K562 (cell line): ENCODE results near the gene PLEK2.

Source experiments
- CBX5 ChIP-seq: IDR thresholded peaks from 2 replicates; pipeline ENCODE4 v1.6.1; 2014; ENCODE audit warnings: low read depth, borderline replicate concordance
- EP300 ChIP-seq: IDR thresholded peaks from 2 replicates; pipeline ENCODE4 v1.6.1; 2012; ENCODE audit warnings: low read length, improper control_type of control experiment
- EZH2 ChIP-seq: IDR thresholded peaks from 2 replicates; pipeline ENCODE4 v1.6.1; 2012; ENCODE audit warnings: low read depth, mild to moderate bottlenecking, inconsistent platforms, low read length, borderline replicate concordance
- HDAC3 ChIP-seq: fragments of 450-650 bp; IDR thresholded peaks from 2 replicates; pipeline ENCODE4 v1.6.1; 2018; ENCODE audit warnings: borderline replicate concordance, mild to moderate bottlenecking, moderate library complexity; ENCODE audit not compliant: partially characterized antibody
- PHB ChIP-seq: fragments of 250-450 bp; sonication (Bioruptor Pico); IDR thresholded peaks from 2 replicates; pipeline ENCODE4 v1.5.0; 2021
- POLR2AphosphoS2 ChIP-seq: IDR thresholded peaks from 2 replicates; pipeline ENCODE4 v1.6.1; 2012; ENCODE audit warnings: low read length, improper control_type of control experiment
- POLR3A ChIP-seq: IDR thresholded peaks from 2 replicates; pipeline ENCODE4 v1.6.1; 2011; ENCODE audit warnings: borderline replicate concordance, mild to moderate bottlenecking, moderate library complexity; ENCODE audit not compliant: insufficient read length, insufficient read depth; ENCODE audit errors: extremely low read depth
- RBM22 ChIP-seq: fragments of 200-400 bp; formaldehyde crosslinking; IDR thresholded peaks from 2 replicates; pipeline ENCODE4 v1.6.1; 2018; ENCODE audit warnings: low read length, low read depth; ENCODE audit not compliant: poor library complexity, severe bottlenecking
- SMAD1 ChIP-seq: fragments of 150-350 bp; IDR thresholded peaks from 2 replicates; pipeline ENCODE4 v1.6.1; 2014; ENCODE audit warnings: low read length, low read depth; ENCODE audit not compliant: partially characterized antibody
- SMC3 ChIP-seq: conservative IDR thresholded peaks from 2 replicates; pipeline ENCODE4 v1.6.1; 2011; ENCODE audit warnings: low read depth, low read length, improper control_type of control experiment; ENCODE audit not compliant: insufficient read depth
- TAF1 ChIP-seq: IDR thresholded peaks from 2 replicates; pipeline ENCODE4 v1.6.1; 2011; ENCODE audit warnings: mild to moderate bottlenecking, low read length, moderate library complexity; ENCODE audit not compliant: insufficient read depth, control insufficient read depth, severe bottlenecking; ENCODE audit errors: extremely low read depth
- ZBED1 ChIP-seq: IDR thresholded peaks from 2 replicates; pipeline ENCODE4 v1.6.1; 2014
- ZFP36 ChIP-seq: fragments of 150-350 bp; IDR thresholded peaks from 2 replicates; pipeline ENCODE4 v1.6.1; 2018; ENCODE audit warnings: low read length, low read depth; ENCODE audit not compliant: partially characterized antibody
- TF ChIP-seq, protein P1 (sequence below), 3 experiments: IDR thresholded peaks in 2 of 3; conservative IDR thresholded peaks in 1 of 3; 2 replicates each; pipeline ENCODE4 v1.5.1; 2011 to 2012; ENCODE audit warnings: low read length in 3 of 3, mild to moderate bottlenecking in 3 of 3, control low read depth in 2 of 3, improper control_type of control experiment in 1 of 3, inconsistent platforms in 1 of 3, low read depth in 1 of 3, mixed read lengths in 1 of 3, moderate library complexity in 1 of 3; ENCODE audit not compliant: insufficient read depth in 2 of 3

DNA sequence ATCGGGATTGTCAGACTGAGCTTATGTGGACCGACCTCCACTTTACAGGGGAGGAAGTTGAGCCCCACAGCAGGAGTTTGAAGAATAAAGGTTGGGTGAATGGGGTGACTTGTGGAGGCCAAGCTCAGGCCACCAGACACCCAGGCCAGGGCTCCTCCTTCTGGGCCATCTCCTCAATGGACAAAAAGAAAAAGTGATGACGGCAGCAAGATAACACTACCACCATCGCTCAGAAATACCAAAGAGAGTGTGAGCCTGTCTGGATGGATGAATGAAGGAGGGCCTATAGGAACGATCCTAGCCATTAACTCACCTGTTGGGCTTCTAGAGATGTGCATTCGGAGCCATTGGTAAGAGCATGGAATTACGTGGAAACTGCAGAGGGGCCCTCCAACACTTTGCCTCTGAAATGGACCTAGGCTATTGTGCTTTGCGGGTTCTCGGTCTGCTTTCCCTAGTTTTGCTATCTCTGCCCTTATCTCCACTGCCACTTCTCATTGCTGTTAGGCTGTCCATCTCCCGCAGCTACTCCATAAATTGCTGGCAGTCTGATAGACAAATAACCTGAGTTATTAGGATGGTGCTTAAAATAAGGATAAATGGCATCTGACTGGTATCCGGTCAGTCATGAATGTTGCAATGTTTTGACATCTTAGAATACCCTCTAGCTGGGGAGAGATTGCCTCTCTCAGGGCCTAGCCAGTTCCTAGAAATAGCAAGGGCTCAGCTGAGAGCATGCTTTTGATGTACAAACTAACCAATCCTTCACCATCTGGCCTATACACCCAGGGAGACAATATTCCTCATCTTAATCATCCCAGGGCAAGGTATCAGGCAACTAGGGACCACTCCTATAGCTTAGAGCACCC lies 9.6 kb upstream of the PLEK2 start:
- TF ChIP-seq HDAC3 (no peak), EZH2 (no peak), CBX5 (no peak), ZBED1 (no peak), ZFP36 (no peak), SMAD1 (no peak), PHB (no peak), TAF1 (no peak), POLR2AphosphoS2 (no peak), EP300 (no peak), SMC3 (no peak), POLR3A (no peak), RBM22 (no peak)
- TF ChIP-seq, protein P1, sequence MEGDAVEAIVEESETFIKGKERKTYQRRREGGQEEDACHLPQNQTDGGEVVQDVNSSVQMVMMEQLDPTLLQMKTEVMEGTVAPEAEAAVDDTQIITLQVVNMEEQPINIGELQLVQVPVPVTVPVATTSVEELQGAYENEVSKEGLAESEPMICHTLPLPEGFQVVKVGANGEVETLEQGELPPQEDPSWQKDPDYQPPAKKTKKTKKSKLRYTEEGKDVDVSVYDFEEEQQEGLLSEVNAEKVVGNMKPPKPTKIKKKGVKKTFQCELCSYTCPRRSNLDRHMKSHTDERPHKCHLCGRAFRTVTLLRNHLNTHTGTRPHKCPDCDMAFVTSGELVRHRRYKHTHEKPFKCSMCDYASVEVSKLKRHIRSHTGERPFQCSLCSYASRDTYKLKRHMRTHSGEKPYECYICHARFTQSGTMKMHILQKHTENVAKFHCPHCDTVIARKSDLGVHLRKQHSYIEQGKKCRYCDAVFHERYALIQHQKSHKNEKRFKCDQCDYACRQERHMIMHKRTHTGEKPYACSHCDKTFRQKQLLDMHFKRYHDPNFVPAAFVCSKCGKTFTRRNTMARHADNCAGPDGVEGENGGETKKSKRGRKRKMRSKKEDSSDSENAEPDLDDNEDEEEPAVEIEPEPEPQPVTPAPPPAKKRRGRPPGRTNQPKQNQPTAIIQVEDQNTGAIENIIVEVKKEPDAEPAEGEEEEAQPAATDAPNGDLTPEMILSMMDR (IDR thresholded peaks at IDR 0.05 in 2 of 3, conservative IDR thresholded peaks at IDR 0.05 in 1 of 3; ENCODE audit: insufficient read depth in 2 of 3, low read depth in 1 of 3, low read length in 3 of 3) = no peak
